ENCODE results near the gene LRRC36.

The LRRC36 gene

DNA sequence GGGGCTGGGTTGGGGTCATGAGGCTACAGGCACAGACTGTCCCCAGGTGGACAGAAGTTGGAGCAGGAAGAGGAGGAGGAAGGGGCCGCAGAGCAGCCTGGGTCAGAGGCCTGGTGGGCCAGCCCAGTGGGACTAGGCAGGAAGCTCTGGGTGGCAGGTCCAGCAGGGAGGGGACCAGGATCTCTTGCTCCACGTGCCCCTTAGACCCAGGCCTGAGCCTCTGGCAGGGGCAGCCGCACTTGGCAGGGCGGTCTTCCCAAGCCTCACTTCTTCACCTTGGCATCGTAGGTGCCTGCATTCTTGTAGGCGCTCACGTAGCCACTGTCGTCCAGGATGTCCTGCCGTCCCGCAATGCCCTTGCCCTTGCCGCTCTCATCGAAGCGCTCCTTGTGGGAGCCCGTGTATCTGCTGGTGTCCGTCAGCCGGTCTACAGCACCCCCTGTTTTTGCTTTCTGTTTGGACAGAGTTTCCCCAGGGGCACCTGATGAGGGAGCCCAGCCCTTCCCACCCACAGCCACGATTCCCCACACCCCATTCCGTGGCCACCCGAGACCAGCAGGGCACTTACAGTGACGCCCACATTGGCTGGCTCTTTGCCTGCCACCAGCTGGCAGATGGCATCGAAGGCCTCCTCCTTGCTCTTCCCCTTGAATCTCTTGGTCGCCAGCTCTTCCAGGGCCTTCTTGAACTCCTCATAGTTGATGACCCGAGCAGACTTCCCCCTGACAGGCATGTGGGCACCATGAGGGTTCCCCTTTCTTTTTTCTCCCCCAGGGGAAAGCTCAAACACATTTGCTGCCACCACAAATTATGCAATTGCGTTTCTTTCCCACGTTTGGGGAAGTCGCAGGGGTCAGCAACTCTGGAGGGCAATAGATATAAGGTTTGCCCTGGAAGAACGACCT is 63.5 kb downstream of the LRRC36 start:
- DNase-seq (ENCODE audit: low read depth in 1 of 2, low spot score in 1 of 2) = no peak

DNA sequence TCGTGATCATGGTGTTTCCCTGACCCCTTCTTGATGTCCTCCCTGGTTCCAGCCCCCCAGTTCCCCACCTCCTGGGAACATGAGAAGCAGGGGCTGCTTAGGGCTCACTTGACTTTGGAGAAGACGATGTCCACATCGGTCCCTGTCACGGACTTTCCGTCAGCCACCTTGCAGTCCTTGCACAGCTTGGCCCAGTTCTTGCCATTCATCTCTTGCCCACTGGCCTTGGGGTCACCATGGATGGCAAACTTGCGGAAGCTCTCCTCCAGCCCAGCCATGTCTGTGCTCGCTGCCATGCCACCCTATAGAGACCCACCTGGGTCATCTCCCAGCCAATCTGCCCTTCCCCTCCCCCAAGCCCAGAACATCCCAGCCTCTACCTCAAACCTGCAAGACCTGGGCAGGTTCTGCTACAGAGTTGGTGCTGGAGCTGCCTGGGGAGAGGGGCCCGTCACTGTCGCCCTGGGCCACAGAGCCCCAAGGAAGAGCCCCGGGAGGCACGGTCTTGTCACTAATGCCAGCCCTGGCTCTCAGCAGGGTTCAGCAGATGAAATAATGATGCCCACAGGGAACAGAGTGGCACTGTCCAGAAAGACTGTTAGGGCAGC is 64.3 kb downstream of the LRRC36 start:
- DNase-seq (ENCODE audit: low read depth in 1 of 2, low spot score in 1 of 2) = no peak

DNA sequence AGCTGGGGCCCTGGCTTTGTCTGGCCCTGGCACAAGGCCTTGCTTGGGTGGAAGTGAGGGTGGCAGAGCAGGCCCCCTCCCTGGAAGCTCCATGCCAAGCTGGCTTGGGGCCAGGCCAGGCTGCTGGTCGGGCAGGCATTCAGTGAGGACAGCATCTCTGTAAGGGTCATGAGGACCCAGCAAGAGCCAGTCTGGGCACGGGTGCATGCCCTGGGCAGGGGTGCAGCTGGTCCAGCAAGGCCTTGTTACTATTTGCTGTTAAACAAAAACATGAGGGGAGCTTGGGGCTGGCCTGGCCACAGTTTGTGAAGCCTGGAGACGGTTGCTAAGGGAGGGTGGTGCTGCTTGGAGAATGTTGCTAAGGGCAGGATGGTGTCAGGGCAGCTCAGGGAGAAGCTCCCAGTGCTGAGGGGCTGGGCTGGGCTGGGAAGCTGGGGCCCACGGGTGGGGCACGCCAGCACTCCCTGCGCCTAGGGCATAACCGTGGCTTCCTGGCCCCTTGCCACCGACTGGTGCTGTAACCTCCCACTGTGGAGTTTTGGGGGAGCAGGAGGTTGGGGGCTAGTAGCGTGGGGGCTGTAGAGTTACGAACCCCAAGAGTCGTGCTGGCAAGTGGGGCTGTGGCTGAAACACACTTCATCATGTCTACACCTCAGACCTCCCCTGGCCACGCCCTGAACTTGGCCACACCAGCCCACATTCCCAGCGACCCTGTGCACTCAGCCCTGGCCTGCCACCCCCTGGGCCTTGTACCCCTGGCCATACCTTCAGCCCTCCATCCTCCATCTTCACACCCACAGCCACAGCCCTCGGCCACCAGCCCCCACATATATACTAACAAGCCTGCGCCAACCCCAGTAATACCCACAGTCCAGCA is 65.0 kb downstream of the LRRC36 start:
- no peak for DNase-seq (ENCODE audit: low read depth in 1 of 2, low spot score in 1 of 2)

DNA sequence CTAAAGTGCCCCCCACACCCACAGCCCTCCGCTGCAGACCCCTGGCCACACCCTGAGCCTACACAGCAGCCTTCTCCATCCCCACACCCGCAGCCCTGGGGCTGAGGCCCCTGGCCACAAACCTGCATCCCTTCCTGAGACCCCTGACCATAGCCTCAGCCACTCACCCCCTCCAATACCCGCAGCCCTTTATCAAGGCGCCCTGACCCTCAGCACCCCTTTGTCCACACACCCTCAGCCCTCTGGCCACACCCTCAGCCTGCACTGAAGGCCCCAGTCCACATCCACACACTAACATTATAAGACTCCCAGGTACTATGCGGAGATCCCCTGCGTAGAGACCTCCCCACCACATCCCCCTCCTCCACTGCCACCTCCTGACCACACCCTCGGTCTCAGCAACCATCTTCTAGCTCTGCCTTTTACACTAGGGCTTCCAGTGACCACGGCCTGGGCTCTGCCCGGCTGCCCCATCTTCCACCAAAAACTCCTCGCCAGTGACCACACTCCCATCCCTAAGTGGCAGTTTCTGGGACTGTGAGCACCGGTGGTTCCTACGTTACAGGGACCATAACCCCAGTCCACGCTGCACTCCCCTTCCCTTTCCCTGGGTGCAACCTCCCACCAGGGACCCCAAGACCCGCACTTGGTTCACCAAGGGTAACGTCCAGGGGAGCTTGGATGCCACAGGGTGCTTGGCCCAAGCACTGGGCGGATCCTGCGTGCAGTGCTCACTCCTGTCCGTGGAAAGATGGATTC is 65.9 kb downstream of the LRRC36 start:
- DNase-seq (ENCODE audit: low read depth in 1 of 2, low spot score in 1 of 2) = no peak

DNA sequence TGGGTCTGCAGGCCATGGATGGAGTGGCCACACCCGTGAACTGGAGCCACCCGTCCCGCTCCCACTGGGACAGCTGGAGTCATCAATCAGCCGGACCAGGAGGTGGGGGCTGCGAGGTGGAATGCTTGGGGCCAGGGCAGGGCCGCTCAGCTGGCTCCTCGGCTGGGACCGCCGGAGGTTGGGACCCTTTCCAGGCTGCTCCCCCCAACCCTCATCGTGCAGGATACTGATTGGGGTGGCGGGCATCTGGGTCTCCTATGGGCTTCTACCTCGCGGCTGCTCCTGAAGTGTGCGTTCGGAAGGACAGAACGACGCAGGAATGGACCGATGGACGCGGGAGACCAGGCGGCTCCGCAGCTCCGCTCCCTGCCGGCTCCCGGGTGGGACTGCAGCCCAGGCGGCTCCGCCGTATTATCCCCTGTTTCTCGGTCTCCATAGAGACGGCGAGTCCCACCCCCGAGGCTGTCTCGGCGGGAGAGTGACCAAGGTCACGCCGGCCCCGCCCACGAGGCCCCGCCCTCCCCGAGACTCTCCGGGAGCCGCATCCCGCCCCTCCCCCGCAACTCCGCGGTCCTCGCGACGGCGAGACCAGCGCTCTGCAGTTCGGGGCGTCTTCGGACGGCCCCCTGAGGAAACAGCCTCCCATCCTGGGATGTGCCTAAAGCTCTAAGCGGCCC is 66.6 kb downstream of the LRRC36 start, which contains the start of gene TPPP3:
Gene TPPP3 (minus strand): TSS at position 388 of the 677 bp plus-strand sequence. CDS start 2,387 bp downstream, outside the sequence.
- no peak for DNase-seq (ENCODE audit: low read depth in 1 of 2, low spot score in 1 of 2)

DNA sequence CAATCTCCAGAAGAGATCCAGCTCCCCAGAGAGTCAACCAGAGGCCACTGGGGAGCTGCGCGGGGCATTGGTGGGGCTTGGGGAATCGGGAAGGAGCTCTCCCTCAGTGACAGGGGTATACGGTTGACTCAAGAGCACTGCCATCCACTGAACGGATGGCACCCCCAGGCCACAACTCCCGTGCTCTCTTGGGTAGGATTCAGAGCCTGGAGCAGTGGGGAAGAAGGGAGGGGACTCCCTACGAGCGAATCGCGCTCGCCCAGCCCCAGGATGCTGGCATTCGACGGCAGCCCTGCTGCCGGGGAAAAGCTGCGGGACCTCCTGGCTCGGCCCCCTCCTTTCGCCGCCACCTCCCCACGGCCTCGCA is 67.2 kb downstream of the LRRC36 start:
- no peak for DNase-seq (ENCODE audit: low read depth in 1 of 2, low spot score in 1 of 2)

DNA sequence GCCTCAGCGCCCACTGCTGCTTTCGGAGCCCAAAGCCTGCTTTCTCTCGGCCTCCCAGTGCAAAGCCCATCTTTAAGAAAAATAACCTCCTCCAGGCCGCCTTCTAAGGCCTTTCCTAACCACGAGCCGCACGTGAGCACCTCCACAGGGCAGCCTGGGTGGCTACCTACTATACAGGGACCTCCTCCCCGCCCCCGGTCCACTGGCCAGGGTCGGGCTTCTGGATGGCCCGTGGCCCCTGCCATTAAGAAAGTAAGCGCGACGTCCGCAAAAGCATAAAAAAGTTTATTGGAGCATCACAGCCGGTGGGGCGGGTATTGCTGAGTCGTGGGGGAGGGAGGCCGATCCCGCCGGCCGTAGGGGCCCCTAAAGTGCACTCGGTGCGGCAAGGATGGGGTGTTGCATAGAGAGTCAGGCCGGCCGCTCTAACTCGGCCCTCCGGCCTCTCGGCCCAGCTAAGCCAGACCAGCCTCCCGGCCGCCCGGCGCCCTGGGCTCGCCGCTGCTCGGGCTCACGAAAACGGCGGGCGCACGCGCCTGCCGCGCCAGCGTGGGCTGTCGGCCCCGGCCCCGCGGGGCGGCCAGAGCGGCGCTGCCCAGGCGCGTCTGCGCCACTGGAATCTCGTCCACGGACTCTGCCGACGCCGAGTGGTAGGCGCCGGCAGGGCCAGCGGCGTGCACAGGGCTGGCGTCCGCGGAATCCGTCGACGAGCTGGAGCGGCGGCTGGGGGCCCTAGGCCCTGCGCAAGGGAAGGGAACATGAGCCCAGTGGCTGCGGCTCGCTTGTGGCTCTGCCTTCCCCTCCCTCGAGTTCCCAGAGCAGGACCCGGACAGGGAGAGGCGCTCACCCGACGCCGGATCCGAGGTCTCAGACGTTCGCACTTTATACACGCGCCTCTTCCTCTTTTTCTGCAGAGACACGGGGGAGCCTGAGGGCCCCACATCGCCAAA is 67.8 kb downstream of the LRRC36 start:
- DNase-seq (ENCODE audit: low read depth in 1 of 2, low spot score in 1 of 2) = no peak

DNA sequence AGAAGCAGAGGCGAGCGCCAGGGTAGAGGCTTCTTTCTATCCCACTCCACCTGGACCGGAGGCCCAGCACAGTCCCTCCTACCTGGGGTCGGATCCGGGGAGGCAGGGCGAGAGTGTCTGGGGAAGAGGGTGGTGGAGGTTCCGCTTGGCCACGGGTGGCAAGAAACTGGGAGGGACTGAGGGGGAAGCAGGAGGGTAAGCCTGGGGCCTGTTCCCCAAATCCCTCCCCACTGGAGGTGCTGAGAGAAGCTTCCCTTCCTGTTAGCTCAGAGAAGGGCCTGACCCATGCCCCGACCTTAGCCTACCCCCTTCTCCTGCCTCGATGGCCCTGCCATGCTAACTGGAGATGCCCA is 68.5 kb downstream of the LRRC36 start:
- DNase-seq (ENCODE audit: low read depth in 1 of 2, low spot score in 1 of 2) = no peak

DNA sequence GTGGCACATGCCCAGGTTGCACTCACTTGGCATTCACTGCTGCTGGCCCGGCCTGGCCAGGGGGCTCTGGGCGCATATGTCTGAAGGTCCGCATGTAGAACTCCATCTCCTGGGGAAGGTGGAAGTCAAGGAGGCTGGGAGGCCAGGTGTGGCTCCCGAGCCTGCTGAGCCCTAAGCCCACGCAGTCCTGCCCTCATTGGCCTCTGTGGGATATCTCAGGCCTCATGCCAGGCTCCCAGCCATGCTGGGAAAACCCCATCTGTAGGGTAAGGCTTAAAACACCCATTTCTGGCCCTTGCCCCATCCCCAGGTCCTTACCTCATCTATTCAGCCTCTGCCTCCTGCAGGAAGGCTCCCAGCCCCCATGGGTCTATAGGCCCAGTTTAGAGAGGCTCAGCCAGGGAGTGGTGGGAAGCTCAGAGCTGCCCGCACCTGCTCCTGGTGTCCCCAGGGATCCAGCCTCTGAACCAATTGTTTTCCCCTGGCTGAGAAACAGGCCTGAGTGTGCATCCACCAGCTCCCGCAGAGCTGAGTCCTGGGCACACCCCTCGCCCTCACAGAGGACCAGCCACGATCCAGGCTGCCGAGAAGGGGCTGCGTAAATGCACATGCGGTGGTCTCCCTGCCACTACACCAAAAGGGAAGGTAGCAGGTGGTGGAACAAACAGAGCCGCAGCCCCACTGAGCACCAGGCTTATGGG is 69.0 kb downstream of the LRRC36 start:
- no peak for DNase-seq (ENCODE audit: low read depth in 1 of 2, low spot score in 1 of 2)

DNA sequence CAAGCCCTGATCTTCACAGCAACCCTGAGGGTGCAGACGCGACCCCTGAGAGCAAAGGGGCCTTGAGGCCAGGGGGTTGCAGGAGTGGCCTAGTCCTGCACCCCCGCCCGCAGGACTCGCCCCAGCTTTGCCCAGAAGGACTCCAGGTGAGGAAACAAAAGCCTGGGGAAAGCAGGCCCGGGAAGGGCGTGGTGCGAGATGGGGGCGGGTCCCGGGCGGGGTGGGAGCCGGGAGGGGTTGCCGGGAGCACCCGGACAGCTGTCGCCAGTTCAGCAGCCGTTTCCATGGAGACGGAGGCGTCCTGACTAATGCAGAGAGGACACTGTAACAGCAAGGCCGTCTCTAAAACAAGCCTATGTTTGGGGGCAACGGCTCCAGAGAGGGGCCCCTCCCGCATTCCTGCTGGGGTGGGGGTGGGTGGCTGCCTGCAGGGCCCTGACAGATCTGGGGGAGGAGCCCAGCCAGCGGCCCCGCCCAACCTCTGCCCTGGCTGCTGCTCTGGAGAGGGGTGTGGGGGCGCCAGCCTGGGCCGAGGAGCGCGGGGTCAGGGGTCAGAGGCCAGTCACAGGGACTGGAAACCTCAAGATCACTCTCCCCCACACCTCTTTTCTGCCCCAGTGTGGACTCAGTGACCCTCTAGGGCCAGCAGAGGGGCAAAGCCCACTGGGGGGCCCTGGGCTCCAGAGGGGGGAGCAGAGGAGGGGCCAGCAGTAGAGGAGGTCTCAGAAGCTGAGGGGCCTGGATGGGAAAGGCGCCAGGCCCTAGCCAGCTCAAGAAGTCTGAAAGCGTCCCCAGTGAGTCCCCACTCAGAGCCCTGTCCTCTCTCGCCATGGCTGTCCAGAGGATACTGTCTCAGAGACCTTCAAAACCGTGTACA is 69.8 kb downstream of the LRRC36 start:
- DNase-seq (ENCODE audit: low read depth in 1 of 2, low spot score in 1 of 2) = no peak

DNA sequence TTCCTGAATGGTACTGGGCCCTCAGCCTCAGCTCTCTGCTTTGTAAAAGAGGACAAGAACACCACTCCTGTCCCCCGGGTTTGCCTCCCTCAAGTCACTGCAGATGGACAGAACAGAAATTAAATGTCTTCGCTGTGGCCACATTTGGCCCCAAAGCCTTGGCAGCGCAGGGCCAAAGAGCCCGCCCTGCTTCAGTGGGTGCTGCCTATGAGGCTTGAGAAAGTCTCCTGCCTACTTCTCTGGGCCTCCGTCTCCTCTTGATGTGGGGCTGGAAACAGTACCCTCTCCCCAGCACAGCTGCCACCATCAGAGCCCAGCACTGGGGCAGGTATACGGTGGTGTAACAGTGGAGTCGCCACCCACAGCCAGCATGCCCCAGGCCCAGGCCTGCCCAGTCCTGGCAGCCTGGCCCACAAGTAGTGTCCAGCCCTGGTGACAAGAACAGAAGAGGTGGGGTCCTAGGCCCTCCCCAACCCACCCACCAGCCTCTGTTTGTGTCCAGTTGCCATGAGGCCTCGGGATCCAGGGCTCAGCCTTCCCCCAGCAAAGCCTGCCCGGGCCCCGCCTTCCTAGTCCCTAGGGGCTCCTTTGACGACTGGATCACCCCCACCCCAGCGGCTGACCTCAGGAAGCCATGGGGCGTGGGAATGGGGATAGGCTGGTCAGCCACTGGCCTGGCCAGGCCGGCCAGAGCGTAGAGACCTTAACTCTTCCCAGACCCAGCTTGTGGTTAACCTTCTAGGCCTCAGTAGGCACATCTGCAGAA is 70.6 kb downstream of the LRRC36 start:
- no peak for DNase-seq (ENCODE audit: low read depth in 1 of 2, low spot score in 1 of 2)

DNA sequence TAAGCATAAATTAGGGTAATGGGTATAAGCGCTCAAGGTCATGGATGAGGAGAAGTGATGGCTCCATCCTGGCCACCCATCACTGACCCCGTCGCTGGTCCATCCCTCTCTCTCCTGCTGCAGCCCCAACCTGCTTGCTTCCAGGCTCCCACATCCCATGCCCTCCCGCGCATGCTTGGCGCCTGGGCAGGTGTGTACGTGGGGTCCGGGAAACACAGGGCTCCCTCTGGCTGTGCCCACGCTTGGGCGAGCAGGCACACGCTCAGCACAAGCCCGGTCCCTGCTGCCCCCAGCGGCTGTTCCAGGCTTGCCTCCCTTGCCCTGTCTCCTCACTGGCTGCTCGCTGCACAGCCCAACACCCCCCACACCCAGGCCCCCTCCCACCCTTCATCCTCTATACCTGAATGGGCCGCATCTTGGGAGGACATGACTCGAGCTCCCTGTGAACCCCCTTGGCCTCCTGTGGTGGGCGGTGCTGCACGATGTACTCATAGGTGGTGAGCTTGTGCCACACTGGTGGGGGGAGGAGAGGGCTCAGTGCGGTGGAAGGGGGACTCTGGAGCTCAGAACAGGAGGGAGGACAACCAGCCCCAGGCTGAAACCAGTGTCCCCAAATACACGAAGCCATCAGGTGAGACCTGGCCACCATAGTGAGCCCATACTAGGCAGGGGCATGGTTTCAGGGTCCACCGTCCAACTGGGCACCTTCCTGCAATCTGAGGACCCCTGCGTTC is 71.4 kb downstream of the LRRC36 start:
- no peak for DNase-seq (ENCODE audit: low read depth in 1 of 2, low spot score in 1 of 2)

DNA sequence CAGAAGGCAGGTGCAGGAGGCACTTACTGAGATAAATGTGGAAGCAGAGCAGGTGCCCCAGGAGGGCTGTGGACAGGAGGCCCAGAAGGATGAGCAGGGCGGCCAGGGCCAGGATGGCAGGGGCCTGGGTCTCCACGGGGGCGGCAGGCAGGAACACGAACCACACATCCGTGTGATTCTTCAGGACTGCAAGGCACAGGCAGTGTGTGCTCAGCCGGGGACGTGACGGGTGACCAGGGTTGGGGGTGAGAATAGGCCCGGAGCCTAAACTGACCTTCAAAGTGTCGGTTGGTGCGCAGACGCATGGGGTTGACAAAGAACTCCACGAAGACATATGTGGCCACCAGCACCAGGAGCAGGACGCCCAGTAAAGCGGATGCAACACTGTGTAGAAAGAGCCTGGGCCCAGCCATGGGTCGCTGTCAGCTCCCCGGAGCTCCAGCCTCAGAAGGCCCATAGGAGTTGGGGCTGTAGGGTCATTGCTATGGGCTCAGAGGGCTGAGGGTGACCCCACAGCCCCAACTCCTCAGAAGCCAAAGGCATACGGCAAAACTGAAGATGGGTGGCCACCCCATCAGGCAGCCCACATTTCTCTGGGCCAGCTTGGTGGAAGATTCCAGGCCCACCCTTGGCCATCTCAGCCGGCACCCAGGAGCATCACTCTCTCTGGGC is 72.1 kb downstream of the LRRC36 start:
- DNase-seq (ENCODE audit: low read depth in 1 of 2, low spot score in 1 of 2) = no peak

DNA sequence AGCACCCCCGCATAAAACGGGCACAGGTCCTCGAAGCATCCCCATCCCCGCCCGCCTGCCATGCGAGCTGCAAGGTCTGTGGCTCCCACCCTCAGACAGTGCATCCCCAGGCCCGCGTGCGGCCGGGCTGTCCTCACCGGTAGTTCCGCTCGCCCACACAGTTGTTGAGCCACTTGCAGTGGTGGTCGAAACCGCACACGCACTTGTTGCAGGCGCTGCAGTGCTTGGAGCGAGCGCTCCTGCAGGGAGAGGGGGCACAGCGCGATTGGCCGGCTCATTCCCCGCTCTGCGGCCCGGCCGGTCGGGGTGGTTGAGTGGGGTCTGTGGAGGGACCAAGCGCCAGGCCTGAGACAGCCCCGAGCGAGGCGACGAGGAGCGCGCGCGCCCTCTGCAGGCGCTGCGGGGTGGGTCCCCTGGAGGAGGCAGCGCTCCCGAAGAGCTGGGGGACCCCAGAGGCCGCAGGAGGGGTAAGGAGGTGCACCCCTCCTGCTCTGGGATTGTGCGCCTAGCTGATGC is 72.7 kb downstream of the LRRC36 start:
- no peak for DNase-seq (ENCODE audit: low read depth in 1 of 2, low spot score in 1 of 2)
